ENCODE data around the gene GABRP.
A peak's percentile ranks its signal among the peaks of the same experiment; 100 is the strongest.
"Not testable (repeated sequence)": the region's sequence is repeated elsewhere in the genome, so short reads cannot be mapped to it uniquely, and the experiment has no call there.

Gene GABRP

DNA sequence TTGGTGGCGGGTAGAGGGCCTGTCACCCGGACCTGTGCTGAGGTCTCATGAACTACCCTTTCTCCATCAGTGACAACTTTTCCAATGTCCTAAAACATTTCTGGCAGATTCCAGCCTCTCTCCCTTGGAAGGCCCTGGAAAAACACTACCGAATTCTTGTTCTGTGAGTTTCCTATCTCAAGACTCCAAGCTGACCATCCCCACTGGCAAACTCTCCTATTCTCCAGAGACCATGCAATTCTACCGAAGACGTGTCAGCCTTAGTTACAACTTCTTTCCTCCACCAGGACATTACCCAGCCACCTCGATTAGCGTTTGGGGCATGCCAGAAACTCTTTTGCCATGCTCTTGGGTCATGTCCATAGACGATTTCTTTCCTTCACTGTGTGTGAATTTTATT lies 26.8 kb upstream of the GABRP start:
- no peak for DNase-seq

DNA sequence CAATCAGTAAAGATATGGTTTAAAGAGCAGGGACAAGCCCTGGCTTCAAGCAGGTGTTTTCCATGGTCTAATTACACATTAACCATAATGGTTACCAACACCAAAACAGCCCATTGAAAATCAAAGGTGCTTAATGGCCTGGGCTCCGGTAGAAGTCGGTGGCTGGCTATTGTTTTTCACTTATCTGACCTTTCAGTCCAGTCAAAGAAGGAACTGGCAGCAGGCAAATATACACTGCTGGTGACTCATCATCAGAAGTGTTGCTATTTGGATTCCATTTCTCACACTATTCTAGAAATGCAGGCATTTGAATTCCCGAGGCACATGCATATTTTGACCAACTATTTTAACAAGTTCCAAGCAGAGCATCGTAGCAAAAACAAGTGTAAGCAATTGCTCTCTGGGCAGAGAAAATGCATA lies 26.3 kb upstream of the GABRP start:
- DNase-seq: no peak

DNA sequence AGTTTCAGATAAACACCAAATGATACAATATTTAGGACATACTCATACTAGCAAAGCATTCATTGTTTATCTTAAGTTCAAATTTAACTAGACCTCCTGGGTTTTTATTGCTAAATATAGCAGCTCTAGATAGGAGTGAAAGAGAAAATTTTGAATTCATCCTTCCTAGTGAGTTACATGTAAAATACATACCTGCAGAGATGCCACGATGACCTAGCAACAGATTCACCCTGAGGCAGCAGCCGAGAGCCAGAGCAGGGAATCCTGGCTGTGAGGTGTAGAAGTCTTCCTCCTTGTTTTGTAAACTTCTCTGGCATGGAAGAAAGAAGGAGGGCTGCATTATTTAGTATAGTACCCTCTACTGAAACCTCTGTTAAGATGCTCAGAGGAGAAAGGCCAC lies 25.9 kb upstream of the GABRP start:
- DNase-seq: no peak

DNA sequence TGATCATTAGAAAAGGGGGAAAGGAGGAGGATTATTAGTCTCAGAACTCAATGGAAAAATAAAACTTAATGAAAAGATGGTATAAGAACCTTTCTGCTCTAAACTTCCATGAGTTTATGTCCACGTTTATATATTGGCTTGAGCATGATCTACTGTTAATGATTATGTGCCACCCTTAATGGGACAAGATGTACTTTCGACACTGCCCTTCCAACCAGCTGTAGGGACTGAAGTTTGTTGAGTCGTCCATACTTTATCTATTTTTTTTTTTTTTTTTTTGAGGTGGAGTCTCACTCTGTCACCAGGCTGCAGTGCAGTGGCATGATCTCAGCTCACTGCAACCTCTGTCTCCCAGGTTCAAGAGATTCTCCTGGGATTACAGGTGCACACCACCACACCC lies 25.0 kb upstream of the GABRP start:
- no peak for DNase-seq

DNA sequence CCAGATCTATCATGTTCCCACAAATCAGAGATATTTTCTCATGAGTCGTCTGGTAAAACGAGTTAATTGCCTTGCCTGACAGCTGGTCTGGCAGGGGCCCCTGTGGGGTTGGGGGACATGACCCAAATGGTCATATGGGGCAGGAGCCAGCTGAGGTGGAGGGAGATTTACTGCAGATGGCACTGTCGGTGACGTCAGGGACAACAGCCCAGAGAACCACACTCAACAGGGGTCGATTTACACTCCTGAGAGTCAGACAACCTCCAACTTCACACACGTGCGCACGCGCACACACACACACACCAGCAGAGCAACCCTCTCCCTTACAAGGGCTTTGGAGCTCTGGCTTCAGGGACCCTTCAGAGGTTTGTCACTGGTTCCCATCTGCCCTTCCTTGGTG lies 23.4 kb upstream of the GABRP start:
- DNase-seq: no peak

DNA sequence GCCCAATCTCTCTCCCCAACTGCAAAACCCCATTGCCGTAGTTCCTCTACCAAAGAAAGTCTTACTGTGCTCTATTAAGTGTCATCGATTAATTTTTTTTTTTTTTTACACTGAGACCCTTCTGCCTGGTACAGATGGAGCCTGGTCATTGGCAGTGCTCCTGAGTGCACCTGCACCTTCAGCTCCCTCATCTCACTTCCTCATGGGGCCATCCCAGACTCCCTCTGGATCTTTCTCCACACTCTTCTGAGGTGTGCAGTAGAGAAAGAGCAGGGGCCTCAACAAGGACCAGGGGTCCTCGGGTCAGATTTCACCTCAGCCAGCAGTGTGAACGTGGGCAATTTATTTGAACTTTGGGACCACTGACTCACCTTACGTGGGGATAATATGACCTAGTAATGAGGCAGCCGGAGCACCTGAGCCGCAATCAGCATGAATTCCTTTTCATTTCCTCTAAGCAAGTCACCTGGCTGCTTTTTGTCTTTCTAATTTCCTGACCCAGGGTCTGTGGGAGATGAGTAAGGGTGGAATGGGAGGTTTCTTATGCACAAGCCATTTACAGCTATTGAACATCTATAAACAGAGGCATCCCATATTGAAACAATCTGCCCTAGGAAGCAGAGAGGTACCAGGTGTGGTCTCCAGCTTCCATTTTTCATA lies 22.3 kb upstream of the GABRP start:
- DNase-seq: no peak

DNA sequence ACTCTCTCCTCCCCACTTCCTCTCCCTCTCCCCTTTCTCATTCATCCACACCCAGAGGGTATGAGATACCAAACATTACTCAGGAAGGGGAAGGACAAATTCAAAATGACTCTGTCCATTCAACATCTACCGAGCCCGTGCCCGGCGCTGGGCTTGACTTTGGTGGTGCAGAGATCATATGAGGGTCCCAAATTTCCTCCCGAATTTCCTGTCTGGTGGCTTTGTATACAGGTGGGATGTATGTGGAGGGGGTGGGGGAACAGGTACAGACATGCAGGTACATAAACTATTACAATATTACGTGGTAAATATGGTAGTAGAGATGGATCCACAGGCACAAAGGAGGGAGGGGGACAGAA lies 21.8 kb upstream of the GABRP start:
- no peak for DNase-seq

DNA sequence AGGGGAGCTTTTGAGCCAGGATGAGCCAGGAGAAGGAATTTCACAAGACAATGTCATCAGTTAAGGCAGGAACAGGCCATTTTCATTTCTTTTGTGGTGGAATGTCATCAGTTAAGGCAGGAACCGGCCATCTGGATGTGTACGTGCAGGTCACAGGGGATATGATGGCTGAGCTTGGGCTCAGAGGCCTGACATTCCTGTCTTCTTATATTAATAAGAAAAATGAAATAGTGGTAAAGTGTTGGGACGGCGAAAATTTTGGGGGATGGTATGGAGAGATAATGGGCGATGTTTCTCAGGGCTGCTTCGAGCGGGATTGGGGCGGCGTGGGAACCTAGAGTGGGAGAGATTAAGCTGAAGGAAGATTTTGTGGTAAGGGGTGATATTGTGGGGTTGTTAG lies 21.2 kb upstream of the GABRP start:
- not testable (repeated sequence) for DNase-seq

DNA sequence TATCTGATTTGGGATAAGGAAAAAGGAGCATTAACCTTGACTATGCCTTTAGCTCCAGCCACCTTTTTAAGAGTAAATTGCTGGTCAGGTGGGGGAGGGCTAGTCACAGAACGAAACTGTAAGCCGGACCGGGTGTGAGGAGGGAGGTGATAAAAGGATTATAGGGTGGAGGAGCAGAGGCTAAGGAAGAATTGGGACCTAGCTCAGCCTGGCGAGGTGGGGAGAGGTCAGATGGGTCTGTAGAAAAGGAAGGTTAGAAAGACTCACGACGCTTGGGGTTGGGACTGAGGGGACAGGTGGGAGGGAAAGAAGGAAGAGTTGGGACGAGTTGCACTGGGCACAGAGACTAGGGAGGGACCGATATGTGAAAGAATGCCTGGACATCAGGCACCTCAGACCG lies 17.7 kb upstream of the GABRP start:
- DNase-seq: not testable (repeated sequence)

DNA sequence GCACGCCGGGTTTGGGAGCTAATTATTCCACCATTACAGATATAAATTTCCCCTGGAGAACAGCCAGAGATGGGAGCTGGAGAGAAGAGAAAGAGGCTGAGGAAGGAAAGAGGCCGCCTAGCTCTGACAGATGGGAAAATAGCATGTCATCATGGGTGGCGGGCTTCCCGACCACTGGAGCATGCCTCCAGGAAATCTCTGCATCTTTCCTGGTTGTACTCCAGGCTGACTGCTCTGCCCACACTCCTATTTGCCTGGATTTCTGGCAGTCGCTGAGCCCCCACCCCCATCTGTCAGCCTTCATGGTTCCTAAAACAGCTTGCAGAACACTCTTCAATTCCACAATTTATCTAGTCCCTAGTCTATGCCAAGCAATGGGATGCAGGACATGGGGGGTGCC lies 14.3 kb upstream of the GABRP start:
- no peak for DNase-seq

DNA sequence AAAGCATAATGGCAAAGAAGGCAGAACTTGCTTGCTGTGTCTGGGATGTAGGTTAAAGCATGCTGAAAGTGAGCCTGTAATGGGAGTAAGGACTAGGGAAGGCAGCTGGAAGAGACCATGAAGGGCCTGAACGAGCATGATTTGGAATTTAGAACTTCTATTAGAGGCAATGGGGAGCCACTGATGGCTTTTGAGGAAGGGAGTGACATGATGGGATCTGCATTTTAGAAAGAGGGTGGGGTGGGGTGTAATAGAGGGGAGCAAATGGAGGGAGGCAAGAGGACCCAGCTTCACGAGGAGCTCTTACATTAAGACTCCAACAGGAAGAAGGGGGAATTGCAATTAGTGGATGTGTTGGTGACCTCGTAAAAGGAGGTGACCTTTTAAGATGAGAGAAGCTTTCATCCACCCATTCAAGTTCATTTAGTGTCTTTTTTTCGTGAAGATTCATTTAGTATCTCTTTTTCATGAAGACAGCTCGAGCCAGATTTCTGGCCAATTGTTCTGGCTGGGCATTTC lies 13.6 kb upstream of the GABRP start:
- DNase-seq: no peak

DNA sequence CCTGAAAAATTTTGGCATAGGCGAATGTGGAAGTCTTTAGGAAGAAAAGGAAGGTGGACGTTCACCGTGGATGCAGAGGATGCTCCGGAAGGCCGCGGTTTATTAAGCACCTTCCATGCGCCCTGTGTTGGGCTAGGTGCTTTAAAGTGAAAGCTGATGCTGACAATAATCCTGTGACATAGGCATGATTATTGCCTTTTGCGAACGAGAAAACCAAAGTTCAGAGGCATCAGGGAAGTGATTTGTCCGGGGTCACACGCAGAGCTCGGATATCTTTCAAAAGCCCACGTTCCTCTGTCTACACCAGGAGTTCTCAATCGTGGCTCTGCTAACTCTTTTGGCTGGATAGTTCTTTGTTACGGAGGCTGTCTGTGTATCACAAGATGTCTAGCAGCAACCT lies 12.0 kb upstream of the GABRP start:
- DNase-seq: no peak

DNA sequence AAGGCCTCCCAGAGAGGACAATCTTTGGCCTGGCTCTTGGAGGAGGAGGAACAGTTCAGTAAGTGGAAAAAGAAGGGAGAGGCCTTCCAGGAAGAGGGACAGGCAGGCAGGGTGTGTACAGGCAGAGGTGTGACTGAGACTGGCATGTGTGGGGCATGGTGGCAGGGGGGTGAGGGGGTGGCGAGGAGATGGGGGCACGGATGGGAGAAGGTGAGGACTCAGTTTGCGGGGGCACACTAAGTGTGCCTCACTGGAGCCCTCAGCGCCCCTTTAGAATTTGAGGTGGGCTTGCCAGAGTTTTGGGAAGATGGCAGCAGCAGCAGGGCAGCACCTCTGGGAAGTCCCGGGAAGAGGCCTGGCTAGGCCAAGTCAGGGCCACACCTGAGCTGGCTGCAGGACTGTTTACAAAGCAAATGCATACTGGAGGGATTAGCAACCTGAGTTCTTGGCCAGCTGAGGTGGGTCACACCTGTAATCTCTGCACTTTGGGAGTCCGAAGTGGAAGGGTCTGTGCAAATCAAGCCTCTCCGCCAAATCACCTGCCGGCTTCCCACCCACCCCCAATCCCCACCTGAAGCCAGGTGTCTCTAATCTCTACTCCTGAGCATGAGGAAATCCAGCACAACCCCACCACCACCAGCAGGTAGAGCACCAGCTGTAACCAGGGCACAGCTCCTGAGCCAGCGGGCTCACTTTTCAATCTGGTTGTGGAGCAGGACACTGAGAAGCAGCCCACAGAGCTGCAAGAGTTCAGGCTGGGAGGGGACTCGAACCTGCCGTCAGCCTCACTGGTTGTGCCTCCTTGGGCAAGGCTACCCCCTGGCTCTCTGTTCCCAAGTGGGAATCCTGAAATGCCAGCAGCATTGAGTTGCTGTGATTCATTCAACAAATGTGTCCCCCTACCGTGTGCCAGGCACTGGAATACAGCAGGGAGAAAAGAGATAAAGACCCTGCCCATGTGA lies 10.2 kb upstream of the GABRP start:
- DNase-seq: no peak

DNA sequence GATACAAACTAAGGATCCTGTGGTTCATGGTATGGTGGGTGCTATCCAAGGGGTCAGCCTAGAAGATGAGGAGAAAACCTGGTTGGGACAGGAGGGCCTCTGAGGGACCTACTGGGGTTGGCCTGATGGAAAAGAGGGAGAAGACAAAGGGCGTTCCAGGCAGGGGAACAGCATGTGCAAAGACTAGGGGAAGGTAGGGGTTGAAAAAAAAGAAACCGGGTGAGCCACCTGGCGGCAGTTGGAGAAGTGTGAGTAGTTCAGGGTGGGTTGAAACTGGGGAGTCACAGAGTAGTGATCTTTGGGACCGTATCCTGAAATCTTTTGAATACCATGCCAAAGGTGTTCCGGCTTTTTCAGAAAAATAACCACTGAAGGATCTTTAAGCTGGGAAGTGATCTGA lies 8.7 kb upstream of the GABRP start:
- DNase-seq: no peak

DNA sequence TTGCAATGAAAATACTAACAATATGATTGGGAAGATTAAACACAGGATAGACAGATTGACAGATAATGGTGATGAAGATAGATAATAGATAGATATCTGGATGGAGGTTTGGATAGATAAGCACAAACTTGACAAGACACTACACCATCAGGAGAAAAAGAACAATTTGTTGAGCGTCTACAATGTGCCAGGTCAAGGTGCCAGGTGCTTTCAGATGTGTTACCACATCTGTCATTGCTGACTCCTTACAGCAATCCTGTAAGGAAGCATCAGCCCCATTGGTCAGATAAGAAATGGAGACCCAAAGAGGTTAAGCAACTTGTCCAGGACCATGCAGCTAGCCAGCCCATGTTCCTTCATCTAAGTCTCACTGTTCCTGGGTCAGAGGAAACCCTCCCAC lies 1.6 kb upstream of the GABRP start:
- DNase-seq: no peak

DNA sequence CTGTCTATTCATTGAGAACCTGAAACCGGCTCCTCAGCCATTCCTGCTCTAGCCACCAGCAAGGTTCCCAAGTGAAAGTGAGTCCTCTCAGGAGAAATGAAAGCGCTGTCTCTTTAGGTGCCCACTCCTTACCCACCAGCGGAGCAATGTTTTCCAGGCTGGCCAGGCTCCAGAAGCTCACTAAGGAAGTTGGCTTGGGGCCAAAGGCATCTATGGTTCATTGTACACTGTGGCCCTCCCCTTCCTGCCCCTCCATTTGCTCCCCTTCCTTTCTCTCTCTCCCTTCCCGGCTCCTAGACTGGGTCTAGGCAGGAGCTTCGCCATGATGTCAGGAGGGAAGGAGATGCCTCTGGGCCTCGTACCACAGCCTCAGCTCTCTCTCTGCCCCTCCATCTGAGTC lies 1.1 kb upstream of the GABRP start:
- DNase-seq: no peak

DNA sequence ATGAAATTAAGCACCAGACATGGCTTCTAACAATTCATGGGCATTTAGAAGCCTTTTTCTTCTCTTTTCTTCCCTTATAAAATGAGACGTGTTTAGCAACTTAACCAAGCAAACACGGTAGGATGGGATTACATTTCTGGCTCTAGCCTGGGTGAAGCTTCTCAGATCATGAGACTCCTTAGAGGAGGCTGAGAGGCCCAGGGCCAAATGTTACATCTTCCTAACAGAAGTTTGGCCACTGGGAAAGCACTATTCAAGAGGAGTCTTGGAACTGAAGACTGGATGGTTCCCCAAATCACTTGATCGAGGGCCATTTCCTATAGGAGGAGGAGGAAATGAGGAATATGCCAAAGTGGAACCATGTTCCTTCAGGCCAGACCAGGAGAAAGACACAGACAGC lies 1.9 kb downstream of the GABRP start:
- no peak for DNase-seq

DNA sequence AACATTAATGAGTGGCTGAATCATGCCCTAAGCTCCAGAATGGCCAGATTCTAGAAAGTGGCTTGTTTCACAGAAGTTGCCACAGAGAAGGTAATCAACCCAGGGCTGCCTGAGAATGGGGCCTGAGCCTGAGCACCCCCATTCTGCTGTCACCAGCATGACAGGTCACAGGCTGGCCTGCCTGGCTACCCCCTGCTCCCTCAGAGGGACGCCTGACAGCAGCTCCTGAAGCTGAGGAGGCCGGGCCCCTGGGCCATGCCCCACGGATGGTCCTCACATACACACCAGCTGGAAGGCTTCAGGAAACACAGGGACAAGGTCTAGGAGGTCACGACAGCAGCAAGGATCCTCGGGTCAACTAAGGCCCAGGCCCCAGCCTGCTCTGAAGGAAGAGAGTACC lies 3.7 kb downstream of the GABRP start:
- DNase-seq: no peak

DNA sequence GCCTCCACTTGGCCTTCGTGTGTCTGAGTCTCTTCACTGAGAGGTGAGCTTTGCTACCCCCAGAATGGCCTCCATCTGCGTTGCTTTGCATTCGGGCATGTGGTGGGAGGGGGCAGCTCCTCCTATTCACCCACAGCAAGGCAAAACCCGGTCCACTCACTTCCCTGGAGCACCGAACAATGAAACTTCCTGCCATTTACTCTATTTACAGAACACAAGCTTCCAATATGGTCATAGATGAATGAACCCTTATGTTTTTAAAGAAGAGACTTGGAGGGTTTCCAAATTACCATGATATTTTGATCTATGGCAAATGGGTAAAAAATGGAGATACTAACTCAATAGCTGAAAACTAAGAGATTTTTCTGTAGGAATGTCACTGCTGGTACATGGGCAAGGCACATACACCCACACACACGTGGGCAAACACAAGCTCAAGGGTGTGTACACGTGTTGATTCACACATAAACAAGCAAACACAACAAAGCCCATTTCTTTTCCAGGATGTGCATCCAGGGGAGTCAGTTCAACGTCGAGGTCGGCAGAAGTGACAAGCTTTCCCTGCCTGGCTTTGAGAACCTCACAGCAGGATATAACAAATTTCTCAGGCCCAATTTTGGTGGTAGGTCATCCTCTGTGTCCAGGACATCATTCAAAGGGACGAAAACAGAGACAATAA lies 5.2 kb downstream of the GABRP start:
- DNase-seq: no peak

DNA sequence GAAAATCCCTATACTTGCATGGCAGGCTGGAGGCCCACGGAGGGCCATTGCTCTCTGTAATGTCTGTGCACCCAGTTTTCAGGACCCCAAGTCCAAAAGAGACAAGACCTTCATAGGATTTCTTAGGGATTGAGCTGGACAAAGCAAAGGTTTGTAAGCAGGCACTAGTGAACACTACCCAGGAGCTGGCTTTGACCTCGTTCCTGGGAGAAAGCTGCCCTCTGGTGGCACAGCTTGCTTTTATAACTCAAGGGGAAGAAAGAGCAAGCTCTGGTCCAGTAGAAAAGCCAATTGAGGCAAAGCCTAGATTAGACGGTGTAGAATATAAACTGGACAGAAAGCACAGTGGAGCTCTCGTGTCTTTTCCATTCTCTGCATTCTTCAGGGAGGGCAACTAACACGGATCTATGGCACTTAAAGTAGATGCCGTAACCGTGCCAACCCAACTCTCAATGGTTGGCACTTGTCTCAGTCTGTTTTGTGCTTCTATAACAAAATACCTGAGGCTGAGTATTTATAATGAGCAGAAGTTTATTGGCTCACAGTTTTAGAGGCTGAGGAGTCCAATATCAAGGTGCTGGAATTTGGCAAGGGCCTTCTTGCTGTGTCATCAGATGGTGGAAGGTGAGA lies 7.9 kb downstream of the GABRP start:
- DNase-seq: peak in 1 of 2 experiments; percentile 7

DNA sequence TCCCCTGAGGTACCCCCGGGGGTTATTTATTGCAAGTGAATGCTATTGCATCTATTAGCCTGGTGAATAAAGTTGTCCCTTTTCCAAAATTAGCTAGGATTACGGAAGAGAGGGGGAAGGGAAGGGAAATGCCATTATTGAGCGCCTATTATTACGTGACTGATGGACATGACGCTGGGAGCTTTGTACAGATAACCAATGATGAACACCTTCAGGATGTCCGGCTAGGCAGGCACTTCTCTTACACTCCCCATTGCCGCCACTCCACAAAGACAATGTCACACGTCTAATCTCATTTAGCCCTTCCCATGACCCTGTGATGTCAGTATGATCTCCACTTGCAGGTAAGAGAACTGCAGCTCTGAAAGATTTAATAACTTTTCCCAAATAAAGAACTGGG lies 9.4 kb downstream of the GABRP start:
- no peak for DNase-seq

DNA sequence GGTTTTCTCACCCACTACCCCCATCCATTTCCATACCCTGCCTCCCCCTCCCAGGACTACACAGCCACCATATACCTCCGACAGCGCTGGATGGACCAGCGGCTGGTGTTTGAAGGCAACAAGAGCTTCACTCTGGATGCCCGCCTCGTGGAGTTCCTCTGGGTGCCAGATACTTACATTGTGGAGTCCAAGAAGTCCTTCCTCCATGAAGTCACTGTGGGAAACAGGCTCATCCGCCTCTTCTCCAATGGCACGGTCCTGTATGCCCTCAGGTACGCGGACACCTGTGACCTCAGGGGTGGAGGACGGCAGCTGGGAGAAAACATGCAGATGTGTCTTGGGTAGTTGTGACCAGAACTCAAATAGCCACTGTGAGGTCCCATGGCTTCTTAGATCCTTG lies 11.6 kb downstream of the GABRP start:
- no peak for DNase-seq

DNA sequence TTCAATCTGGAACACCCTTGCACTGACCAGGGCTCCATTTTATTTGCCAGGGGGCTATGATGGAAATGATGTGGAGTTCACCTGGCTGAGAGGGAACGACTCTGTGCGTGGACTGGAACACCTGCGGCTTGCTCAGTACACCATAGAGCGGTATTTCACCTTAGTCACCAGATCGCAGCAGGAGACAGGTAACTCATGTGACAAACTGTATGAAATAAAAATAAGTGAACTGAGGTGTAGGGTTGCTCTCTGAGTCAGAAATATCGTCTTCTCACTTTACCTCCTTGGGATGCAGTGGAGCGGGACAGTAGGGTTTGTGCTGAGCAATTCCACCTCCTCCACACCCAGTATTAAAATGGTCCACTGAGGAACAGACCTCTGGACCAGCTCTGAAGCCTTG lies 22.1 kb downstream of the GABRP start:
- DNase-seq: no peak

Measured in stimulated activated CD4-positive, alpha-beta T cell treated with anti-CD3 and anti-CD28 coated beads, Interleukin-4, amount 100 ng/mL, for 4 hours (primary cell).